Glutamatergic neuron (in vitro differentiated cells): ENCODE results near the gene SSBP1. TPM values are rescaled to one million over a fixed set of nuclear protein-coding genes. Genes with fewer than 3 reads are reported as not detected.
"Not testable (repeated sequence)": the region's sequence is repeated elsewhere in the genome, so short reads cannot be mapped to it uniquely, and the experiment has no call there.

ENCODE experiments used
- DNase-seq: peaks from one replicate; pipeline ENCODE4 v3.0.0; 2022
- H3K27ac Mint-ChIP-seq: one replicate; pipeline ENCODE4 v1.8.0; 2020; ENCODE audit warnings: mild to moderate bottlenecking, mixed read lengths, inconsistent platforms; ENCODE audit not compliant: unreplicated experiment
- H3K27me3 Mint-ChIP-seq: one replicate; pipeline ENCODE4 v1.8.0; 2020; ENCODE audit warnings: mild to moderate bottlenecking, moderate library complexity, mixed read lengths, inconsistent platforms; ENCODE audit not compliant: unreplicated experiment
- H3K36me3 Mint-ChIP-seq: one replicate; pipeline ENCODE4 v1.8.0; 2020; ENCODE audit warnings: mild to moderate bottlenecking, mixed read lengths, inconsistent platforms; ENCODE audit not compliant: unreplicated experiment
- H3K4me1 Mint-ChIP-seq: one replicate; pipeline ENCODE4 v1.8.0; 2020; ENCODE audit warnings: mild to moderate bottlenecking, low read depth, mixed read lengths, inconsistent platforms; ENCODE audit not compliant: unreplicated experiment
- H3K4me3 Mint-ChIP-seq: one replicate; pipeline ENCODE4 v1.8.0; 2020; ENCODE audit warnings: mild to moderate bottlenecking, mixed read lengths, inconsistent platforms; ENCODE audit not compliant: unreplicated experiment
- H3K9me3 Mint-ChIP-seq: one replicate; pipeline ENCODE4 v1.8.0; 2020; ENCODE audit warnings: mild to moderate bottlenecking, moderate library complexity, mixed read lengths, inconsistent platforms; ENCODE audit not compliant: unreplicated experiment
- long read RNA-seq: library from polyadenylated mRNA; unstranded; transcript quantifications from one replicate; pipeline ENCODE4 v2.0.0, GENCODE V29; 2020; ENCODE audit not compliant: unreplicated experiment
- total RNA-seq: library from RNA; stranded (reverse); fragmentation: NEBNext Ultra II Directional; extraction: Animal tissue kit (Norgen Biotek cat#: 25700); gene quantifications from one replicate; pipeline ENCODE4 v1.2.1, GENCODE V29; 2021; ENCODE audit not compliant: unreplicated experiment
- TF ChIP-seq, protein P1 (sequence below): fragments of 200-600 bp; sonication (generic); IDR thresholded peaks from one replicate; pipeline ENCODE4 v1.5.0; 2021; ENCODE audit not compliant: partially characterized antibody, unreplicated experiment

The SSBP1 gene
- 123 TPM for total RNA-seq
- long read RNA-seq, transcript SSBP1-201 (7 exons, 687 nt), result major isoform, 61 of 82 reads
- long read RNA-seq, transcript SSBP1-214 (7 exons, 636 nt), result minor isoform, 10 of 82 reads
- long read RNA-seq, partial matches to known transcripts, result 2 of 82 reads
- long read RNA-seq, other reads (novel, unspliced or antisense), result 6 of 82 reads

- TF ChIP-seq, protein P1, sequence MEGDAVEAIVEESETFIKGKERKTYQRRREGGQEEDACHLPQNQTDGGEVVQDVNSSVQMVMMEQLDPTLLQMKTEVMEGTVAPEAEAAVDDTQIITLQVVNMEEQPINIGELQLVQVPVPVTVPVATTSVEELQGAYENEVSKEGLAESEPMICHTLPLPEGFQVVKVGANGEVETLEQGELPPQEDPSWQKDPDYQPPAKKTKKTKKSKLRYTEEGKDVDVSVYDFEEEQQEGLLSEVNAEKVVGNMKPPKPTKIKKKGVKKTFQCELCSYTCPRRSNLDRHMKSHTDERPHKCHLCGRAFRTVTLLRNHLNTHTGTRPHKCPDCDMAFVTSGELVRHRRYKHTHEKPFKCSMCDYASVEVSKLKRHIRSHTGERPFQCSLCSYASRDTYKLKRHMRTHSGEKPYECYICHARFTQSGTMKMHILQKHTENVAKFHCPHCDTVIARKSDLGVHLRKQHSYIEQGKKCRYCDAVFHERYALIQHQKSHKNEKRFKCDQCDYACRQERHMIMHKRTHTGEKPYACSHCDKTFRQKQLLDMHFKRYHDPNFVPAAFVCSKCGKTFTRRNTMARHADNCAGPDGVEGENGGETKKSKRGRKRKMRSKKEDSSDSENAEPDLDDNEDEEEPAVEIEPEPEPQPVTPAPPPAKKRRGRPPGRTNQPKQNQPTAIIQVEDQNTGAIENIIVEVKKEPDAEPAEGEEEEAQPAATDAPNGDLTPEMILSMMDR, result peak; percentile 60
- H3K27me3 Mint-ChIP-seq, result no peaks in the 10 kb centered on the region
- no peaks in the 10 kb centered on the region for H3K9me3 Mint-ChIP-seq
- H3K27ac Mint-ChIP-seq, result peak within 1 kb of the TSS; percentile 93
- H3K4me3 Mint-ChIP-seq, result peak within 1 kb of the TSS; percentile 89
- peaks cover 4% of the 10 kb centered on the region for H3K4me1 Mint-ChIP-seq
- no peaks in the 10 kb centered on the region for H3K36me3 Mint-ChIP-seq
- DNase-seq, result peak; percentile 87
Measured at GRCh38 chr7:141737836-141738591, at the start of gene SSBP1. SSBP1 (plus strand) TSS chr7:141738358; CDS start chr7:141739167, 809 bp downstream.

- H3K27me3 Mint-ChIP-seq, DNase-seq, H3K4me3 Mint-ChIP-seq, H3K9me3 Mint-ChIP-seq, H3K36me3 Mint-ChIP-seq, H3K27ac Mint-ChIP-seq: not testable (repeated sequence)
- H3K4me1 Mint-ChIP-seq, result peaks cover 19% of the 10 kb centered on the region
Measured at GRCh38 chr7:141689072-141689825, 48.9 kb upstream of the SSBP1 start.

DNA sequence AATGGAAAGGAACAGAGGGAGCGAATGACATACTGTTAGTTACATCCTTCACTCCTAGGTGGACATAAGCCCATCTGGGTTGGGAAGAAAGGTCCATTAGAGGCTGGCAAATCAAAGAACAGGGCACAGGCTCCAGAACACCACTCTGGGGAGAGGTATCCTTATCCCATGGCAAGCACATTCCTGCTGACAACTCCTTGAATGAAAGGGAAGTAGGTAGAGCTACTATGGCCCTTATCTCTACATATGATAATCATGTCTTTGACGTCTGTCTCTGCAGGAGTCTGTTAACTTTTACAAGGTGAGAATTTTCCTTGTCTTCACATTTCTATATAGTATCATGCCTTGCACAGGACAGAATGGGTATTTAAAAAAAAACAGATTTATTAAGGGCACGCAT is 46.6 kb upstream of the SSBP1 start:
- H3K9me3 Mint-ChIP-seq, result no peaks in the 10 kb centered on the region
- peaks cover 10% of the 10 kb centered on the region for H3K36me3 Mint-ChIP-seq
- H3K4me1 Mint-ChIP-seq, result peaks cover 15% of the 10 kb centered on the region
- DNase-seq, result no peak
- no peak overlapping the region for H3K27ac Mint-ChIP-seq
- no peak overlapping the region for H3K4me3 Mint-ChIP-seq
- TF ChIP-seq, protein P1, result no peak
- H3K27me3 Mint-ChIP-seq, result no peaks in the 10 kb centered on the region

GRCh38 chr7:141691961-141692360 is 46.2 kb upstream of the SSBP1 start:
- no peak for DNase-seq
- H3K4me1 Mint-ChIP-seq, result peaks cover 11% of the 10 kb centered on the region
- H3K9me3 Mint-ChIP-seq, result no peaks in the 10 kb centered on the region
- H3K27me3 Mint-ChIP-seq, result no peaks in the 10 kb centered on the region
- H3K36me3 Mint-ChIP-seq, result peaks cover 8% of the 10 kb centered on the region
- H3K27ac Mint-ChIP-seq, result no peak overlapping the region
- no peak overlapping the region for H3K4me3 Mint-ChIP-seq
- TF ChIP-seq, protein P1, result no peak

DNA sequence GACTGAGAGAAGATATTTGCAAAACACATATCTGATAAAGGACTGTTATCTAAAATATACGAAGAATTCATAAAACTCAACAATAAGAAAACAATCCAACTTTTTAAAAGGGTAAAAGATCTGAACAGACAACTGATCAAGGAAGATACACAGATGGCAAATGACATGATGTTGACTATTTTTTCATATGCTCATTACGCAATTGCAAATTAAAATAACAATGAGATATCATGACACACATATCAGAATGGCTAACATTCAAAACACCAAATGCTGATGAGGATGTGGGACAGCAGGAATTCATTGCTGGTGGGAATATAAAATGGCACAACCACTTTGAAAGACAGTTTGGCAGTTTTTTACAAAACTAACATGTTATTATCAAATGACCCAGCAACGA is 45.1 kb upstream of the SSBP1 start:
- no peak for DNase-seq
- Mint-ChIP-seq H3K4me3 (no peak overlapping the region), H3K27ac (no peak overlapping the region), H3K36me3 (peaks cover 5% of the 10 kb centered on the region), H3K9me3 (no peaks in the 10 kb centered on the region), H3K27me3 (no peaks in the 10 kb centered on the region), H3K4me1 (peaks cover 13% of the 10 kb centered on the region)
- TF ChIP-seq, protein P1, result no peak
